Measurements from ENCODE around the gene ESAM. TPM values are rescaled to one million over a fixed set of nuclear protein-coding genes. Genes with fewer than 3 reads are reported as not detected.
"Not testable (repeated sequence)": the region's sequence is repeated elsewhere in the genome, so short reads cannot be mapped to it uniquely, and the experiment has no call there.

ESAM gene
- total RNA-seq, 1 donor from 2014 or later: 1.6 TPM

DNA sequence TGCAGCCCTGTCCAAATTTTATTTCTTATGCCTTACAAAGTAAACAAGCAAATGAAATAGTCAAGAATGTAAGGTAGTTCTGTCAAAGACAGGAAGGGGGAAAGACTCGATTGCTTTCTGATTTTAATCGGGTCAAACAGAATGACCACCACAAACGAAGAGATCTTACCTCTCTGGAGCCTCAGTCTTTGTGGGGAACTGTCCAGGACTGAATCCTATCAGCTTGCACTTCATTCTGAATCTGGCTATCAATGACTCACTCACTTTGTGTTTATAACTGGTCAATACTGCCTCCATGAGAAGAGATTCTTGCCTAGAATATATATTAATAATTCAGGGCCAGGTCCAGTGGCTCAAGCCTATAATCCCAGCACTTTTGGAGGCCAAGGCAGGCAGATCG, 20.9 kb upstream of the ESAM start:
- H3K27me3 Mint-ChIP-seq: no peaks in the 10 kb centered on the region
- H3K36me3 Mint-ChIP-seq (ENCODE audit: insufficient read depth): peaks cover 2% of the 10 kb centered on the region

DNA sequence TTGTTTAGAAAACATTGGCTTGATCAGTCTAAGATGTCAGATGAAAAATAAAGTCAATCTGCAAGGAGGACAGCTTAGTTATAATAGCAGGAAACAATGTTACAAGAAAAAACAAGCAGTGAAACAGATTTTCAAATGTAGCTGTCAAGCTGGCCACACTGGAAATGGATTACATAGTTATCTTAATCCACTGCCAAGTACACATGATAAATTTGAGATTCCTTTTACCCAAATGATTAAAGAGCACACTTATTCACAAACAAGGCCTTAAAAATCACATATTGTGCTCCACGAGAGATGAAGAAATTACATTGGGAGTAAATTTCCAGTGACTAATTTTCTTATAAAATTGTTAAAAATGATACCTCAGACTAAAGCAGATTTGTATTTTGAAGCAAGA, 17.5 kb upstream of the ESAM start:
- no peak overlapping the region for H3K4me3 Mint-ChIP-seq (ENCODE audit: low read depth)
- peaks cover 2% of the 10 kb centered on the region for H3K9me3 Mint-ChIP-seq (ENCODE audit: low read depth)
- H3K27me3 Mint-ChIP-seq: no peaks in the 10 kb centered on the region
- peaks cover 27% of the 10 kb centered on the region for H3K4me1 Mint-ChIP-seq (ENCODE audit: low read depth)
- no peak overlapping the region for H3K27ac Mint-ChIP-seq
- peaks cover 14% of the 10 kb centered on the region for H3K36me3 Mint-ChIP-seq (ENCODE audit: insufficient read depth)
- TF ChIP-seq, protein P1, sequence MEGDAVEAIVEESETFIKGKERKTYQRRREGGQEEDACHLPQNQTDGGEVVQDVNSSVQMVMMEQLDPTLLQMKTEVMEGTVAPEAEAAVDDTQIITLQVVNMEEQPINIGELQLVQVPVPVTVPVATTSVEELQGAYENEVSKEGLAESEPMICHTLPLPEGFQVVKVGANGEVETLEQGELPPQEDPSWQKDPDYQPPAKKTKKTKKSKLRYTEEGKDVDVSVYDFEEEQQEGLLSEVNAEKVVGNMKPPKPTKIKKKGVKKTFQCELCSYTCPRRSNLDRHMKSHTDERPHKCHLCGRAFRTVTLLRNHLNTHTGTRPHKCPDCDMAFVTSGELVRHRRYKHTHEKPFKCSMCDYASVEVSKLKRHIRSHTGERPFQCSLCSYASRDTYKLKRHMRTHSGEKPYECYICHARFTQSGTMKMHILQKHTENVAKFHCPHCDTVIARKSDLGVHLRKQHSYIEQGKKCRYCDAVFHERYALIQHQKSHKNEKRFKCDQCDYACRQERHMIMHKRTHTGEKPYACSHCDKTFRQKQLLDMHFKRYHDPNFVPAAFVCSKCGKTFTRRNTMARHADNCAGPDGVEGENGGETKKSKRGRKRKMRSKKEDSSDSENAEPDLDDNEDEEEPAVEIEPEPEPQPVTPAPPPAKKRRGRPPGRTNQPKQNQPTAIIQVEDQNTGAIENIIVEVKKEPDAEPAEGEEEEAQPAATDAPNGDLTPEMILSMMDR (IDR thresholded peaks at IDR 0.05; ENCODE audit: unreplicated experiment): no peak
- no peak for DNase-seq (ENCODE audit: low spot score, unreplicated experiment)

More for the DNA sequence above, 20.9 kb upstream of the ESAM start:
- Mint-ChIP-seq H3K4me3 (ENCODE audit: low read depth) (no peak overlapping the region), H3K27ac (no peak overlapping the region), H3K4me1 (ENCODE audit: low read depth) (peaks cover 14% of the 10 kb centered on the region), H3K9me3 (ENCODE audit: low read depth) (no peaks in the 10 kb centered on the region)
- DNase-seq (ENCODE audit: low spot score, unreplicated experiment): no peak
- TF ChIP-seq, protein P1 (IDR thresholded peaks at IDR 0.05; ENCODE audit: unreplicated experiment): no peak

DNA sequence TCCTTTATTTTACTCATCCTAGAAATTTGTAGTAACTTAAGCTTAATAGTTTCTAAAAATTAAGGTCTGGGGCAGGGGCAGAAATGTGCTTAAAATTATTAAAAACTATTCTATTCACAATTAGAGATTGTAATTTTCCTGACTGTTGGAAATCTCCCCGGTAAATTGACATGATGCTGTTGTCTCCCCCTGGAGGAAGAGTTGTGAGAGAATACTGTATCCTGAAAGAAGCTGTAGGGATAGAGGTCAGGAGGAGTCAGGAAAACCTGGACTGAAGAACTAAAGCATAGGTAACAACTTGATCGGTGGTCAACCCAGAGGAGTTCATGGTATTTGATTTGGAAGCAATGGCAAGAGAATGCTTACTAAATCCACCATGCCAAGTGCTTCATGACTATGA, 16.2 kb upstream of the ESAM start:
- peaks cover 23% of the 10 kb centered on the region for H3K4me1 Mint-ChIP-seq (ENCODE audit: low read depth)
- H3K27ac Mint-ChIP-seq: no peak overlapping the region
- TF ChIP-seq, protein P1 (IDR thresholded peaks at IDR 0.05; ENCODE audit: unreplicated experiment): peak; percentile 28
- H3K4me3 Mint-ChIP-seq (ENCODE audit: low read depth): no peak overlapping the region
- peaks cover 14% of the 10 kb centered on the region for H3K36me3 Mint-ChIP-seq (ENCODE audit: insufficient read depth)
- H3K9me3 Mint-ChIP-seq (ENCODE audit: low read depth): peaks cover 2% of the 10 kb centered on the region
- no peaks in the 10 kb centered on the region for H3K27me3 Mint-ChIP-seq
- no peak for DNase-seq (ENCODE audit: low spot score, unreplicated experiment)

DNA sequence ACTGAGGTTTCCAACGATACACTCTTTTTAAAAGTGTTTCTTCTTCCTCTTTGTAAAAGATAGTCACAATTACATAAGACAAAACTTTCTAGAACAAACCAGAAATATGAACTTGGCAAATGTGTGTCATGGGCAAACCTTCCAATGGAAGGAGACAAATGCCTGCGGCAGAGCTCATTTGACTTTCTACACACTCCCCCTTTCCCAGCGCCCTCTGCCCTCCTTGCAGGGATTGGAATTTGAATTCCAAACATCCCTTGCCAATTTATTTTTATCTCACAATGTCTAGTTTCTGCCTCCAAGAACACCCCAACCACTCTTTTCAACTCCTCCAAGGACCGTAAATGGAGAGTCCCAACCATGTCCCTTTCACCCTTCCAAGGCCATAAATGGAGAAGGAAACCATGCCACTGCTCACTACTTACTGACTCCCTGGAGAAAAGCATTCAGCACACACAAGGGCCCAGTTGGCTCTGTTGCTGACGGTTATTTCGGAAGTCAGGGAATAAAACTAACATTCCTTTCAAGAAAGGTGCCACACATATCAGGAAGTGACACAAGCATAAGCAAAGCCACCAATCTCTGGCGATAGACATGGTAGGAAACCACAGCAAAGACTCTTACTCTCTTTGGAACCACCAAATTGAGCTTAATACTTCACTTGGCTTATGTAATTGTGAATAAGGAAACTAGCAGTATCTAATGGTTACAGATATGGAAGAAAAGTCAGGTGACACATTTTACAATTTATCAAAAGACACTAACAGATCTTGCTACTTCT, 15.0 kb upstream of the ESAM start:
- Mint-ChIP-seq H3K4me1 (ENCODE audit: low read depth) (peaks cover 23% of the 10 kb centered on the region), H3K4me3 (ENCODE audit: low read depth) (no peak overlapping the region), H3K27me3 (no peaks in the 10 kb centered on the region), H3K36me3 (ENCODE audit: insufficient read depth) (peaks cover 17% of the 10 kb centered on the region), H3K9me3 (ENCODE audit: low read depth) (peaks cover 2% of the 10 kb centered on the region), H3K27ac (no peak overlapping the region)
- no peak for DNase-seq (ENCODE audit: low spot score, unreplicated experiment)
- TF ChIP-seq, protein P1 (IDR thresholded peaks at IDR 0.05; ENCODE audit: unreplicated experiment): no peak

DNA sequence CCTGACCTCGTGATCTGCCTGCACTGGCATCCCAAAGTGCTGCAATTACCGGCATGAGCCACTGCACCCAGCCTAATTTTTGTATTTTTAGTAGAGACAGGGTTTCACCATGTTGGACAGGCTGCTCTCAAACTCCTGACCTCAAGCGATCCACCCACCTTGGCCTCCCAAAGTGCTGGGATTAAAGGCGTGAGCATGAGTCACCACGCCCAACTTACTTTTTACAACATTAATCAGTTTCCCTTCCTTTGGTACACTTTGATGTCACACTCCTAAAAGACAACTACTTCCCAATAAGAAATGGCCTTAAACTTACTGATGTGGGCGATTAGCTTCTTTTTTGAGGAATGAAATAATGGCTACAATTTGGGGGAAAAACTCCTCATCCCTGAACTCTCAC, 8.9 kb upstream of the ESAM start:
- H3K27me3 Mint-ChIP-seq; H3K9me3 Mint-ChIP-seq (ENCODE audit: low read depth); DNase-seq (ENCODE audit: low spot score, unreplicated experiment); H3K4me3 Mint-ChIP-seq (ENCODE audit: low read depth); H3K27ac Mint-ChIP-seq: not testable (repeated sequence)
- Mint-ChIP-seq H3K4me1 (ENCODE audit: low read depth) (peaks cover 19% of the 10 kb centered on the region), H3K36me3 (ENCODE audit: insufficient read depth) (peaks cover 17% of the 10 kb centered on the region)
